Ovary (tissue), 9 donors: Measurements from ENCODE around the gene PTGIS. TPM values are rescaled to one million over a fixed set of nuclear protein-coding genes. Genes with fewer than 3 reads are reported as not detected.

ENCODE experiments used
- DNase-seq, 5 donors: peaks; one replicate each; pipeline ENCODE4 v3.0.0-alpha.2; 2019 to 2020
- H3K27ac ChIP-seq, 2 donors: fragments of 200-600 bp; one replicate each; pipeline versions ENCODE4 v1.5.1 to v1.8.0; 2019 to 2022
- H3K27me3 ChIP-seq: fragments of 200-600 bp; one replicate; pipeline ENCODE4 v1.8.0; 2022
- H3K36me3 ChIP-seq: fragments of 200-600 bp; sonication (generic); one replicate; pipeline ENCODE4 v1.5.1; 2019
- H3K4me1 ChIP-seq: one replicate; pipeline ENCODE4 v1.8.1; 2013; ENCODE audit warnings: mild to moderate bottlenecking, moderate library complexity; ENCODE audit not compliant: insufficient read depth
- H3K4me3 ChIP-seq: fragments of 200-600 bp; sonication (generic); one replicate; pipeline ENCODE4 v1.5.1; 2017
- H3K9me3 ChIP-seq, 2 donors: fragments of 200-600 bp in 1 of 2; sonication (generic) in 1 of 2; one replicate each; pipeline versions ENCODE4 v1.5.1 to v1.8.1; 2013 to 2019; ENCODE audit warnings: mild to moderate bottlenecking in 1 of 2, moderate library complexity in 1 of 2
- EP300 ChIP-seq: sonication (generic); formaldehyde crosslinking; IDR thresholded peaks from one replicate; pipeline ENCODE4 v1.6.1; 2017; ENCODE audit warnings: antibody characterized with exemption
- POLR2A ChIP-seq: fragments of 450-650 bp; IDR thresholded peaks from one replicate; pipeline ENCODE4 v1.6.1; 2017; ENCODE audit warnings: antibody characterized with exemption, mild to moderate bottlenecking, moderate library complexity
- WGBS, 3 donors: extraction: QIAGEN DNeasy Blood & Tissue Kit in 1 of 3; methylation state at CpG; one replicate each; pipeline versions ENCODE4 v1.1.5 to v1.1.7; 2013 to 2017; 5-methylcytosine and 5-hydroxymethylcytosine counted together
- intact Hi-C, 4 donors: fragments of 100-400 bp; cut with DNase I; formaldehyde crosslinking; loops; one replicate each; pipeline versions ENCODE4 v1.11.0 to v1.15.1; 2022 to 2023
- polyA plus RNA-seq, 2 donors: library from polyadenylated mRNA; stranded (reverse); fragments of 200-250 nt in 1 of 2; fragments of 350-450 nt in 1 of 2; fragmentation: Illumina TruSeq in 1 of 2; extraction: RNeasy Lipid Tissue Mini Kit (QIAGEN cat#74804) in 1 of 2; gene quantifications; one replicate each; pipeline ENCODE4 v1.2.3, GENCODE V29; 2013 to 2014
- total RNA-seq, 7 donors: library from RNA; depleted of rRNA in 2 of 7; stranded (reverse); fragments of >200 nt in 2 of 7; fragmentation: NEBNext Ultra II Directional in 3 of 7; extraction: Animal tissue kit (Norgen Biotek cat#: 25700) in 3 of 7; gene quantifications; one replicate each; pipeline versions ENCODE4 v1.1.0 to v1.2.4, GENCODE V29; 2016 to 2023
- TF ChIP-seq, protein P1 (sequence below), 3 donors: fragments of 450-650 bp in 2 of 3; fragments of 200-600 bp in 1 of 3; IDR thresholded peaks; one replicate each; pipeline versions ENCODE4 v1.5.1 to v1.8.0; 2016 to 2022; ENCODE audit warnings: antibody characterized with exemption in 3 of 3, mild to moderate bottlenecking in 1 of 3
- donor health status: DM: no; HTN: no; CAD: no; lungs with moderate emphysema.
- donor health status: DM: no; HTN: no; CAD: no.
- donor health status: Bipolar disorder and iron deficiency.
- donor health status: DM: yes; HTN: yes; CAD: no.
- donor health status: DM: no; HTN: no; CAD: no.
- donor health status: DM: yes; HTN: yes; CAD: no.

PTGIS gene
- total and polyA plus RNA-seq, 9 donors: 38.3 to 221 (median 130) TPM

DNA sequence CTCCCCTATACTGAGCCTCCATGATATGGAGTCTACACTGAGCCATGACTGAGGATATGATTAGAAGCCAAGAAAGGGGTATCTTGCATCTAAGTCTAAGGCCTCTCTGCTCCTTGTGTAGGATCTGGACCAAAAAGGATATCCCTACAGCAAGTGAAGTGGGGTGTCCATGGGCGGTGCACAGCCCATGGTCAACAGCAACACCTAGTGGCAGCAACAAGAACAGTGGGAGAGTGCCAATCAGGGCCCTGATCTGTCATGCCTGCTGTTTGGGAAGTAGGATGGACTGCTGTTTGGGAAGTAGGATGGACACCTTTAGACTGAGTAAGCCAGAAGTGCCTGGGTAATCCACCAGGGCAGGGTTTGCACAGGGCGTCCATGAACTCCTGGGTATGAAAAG lies 22.4 kb downstream of the PTGIS start:
- Histone ChIP-seq H3K36me3 (no peaks in the 10 kb centered on the region), H3K4me1 (no peaks in the 10 kb centered on the region), H3K9me3 (no peaks in the 10 kb centered on the region), H3K4me3 (no peak overlapping the region), H3K27me3 (no peaks in the 10 kb centered on the region), H3K27ac (no peak overlapping the region)
- intact Hi-C loops: loop anchor here in 2 of 4 donors (2.0 to 10.0 kb wide), 2 partner anchors 59 to 299 kb away; no protein-coding TSS in a partner anchor
- no peak for DNase-seq
- WGBS, 3 donors: 91 to 97% (median 94%) methylated on average over 2 of the region's 2 CpGs
- TF ChIP-seq EP300: no peak
- TF ChIP-seq POLR2A: no peak
- TF ChIP-seq, protein P1, sequence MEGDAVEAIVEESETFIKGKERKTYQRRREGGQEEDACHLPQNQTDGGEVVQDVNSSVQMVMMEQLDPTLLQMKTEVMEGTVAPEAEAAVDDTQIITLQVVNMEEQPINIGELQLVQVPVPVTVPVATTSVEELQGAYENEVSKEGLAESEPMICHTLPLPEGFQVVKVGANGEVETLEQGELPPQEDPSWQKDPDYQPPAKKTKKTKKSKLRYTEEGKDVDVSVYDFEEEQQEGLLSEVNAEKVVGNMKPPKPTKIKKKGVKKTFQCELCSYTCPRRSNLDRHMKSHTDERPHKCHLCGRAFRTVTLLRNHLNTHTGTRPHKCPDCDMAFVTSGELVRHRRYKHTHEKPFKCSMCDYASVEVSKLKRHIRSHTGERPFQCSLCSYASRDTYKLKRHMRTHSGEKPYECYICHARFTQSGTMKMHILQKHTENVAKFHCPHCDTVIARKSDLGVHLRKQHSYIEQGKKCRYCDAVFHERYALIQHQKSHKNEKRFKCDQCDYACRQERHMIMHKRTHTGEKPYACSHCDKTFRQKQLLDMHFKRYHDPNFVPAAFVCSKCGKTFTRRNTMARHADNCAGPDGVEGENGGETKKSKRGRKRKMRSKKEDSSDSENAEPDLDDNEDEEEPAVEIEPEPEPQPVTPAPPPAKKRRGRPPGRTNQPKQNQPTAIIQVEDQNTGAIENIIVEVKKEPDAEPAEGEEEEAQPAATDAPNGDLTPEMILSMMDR (IDR thresholded peaks at IDR 0.05): no peak

DNA sequence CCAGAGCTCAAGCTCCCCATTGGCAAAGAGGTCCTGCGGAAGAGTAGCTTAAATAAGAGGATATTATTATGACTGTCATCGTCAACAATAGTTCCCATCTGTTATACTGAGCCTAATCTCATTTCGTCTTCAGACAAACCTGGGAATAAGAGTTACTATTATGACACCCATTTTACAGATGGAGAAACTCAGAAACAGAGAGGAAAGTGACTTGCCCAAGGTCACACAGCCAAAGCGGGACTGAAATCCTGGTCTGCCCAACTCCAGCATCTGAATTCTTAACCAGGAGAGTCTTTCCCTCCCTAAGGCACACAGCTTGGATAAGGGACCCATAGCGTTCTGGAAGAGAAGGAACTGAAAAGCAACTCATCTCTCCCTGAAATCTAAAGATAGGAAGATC lies 23.4 kb downstream of the PTGIS start:
- Histone ChIP-seq H3K4me1 (no peaks in the 10 kb centered on the region), H3K9me3 (no peaks in the 10 kb centered on the region), H3K27me3 (no peaks in the 10 kb centered on the region), H3K36me3 (no peaks in the 10 kb centered on the region), H3K27ac (no peak overlapping the region), H3K4me3 (no peak overlapping the region)
- DNase-seq: no peak
- intact Hi-C loops: loop anchor here in 2 of 4 donors (2.0 to 10.0 kb wide), 2 partner anchors 60 to 300 kb away; no protein-coding TSS in a partner anchor
- 91 to 98% (median 95%) methylated on average over 5 of the region's 5 CpGs for WGBS, 3 donors
- TF ChIP-seq POLR2A (no peak), EP300 (no peak)
- TF ChIP-seq, protein P1 (IDR thresholded peaks at IDR 0.05): no peak

DNA sequence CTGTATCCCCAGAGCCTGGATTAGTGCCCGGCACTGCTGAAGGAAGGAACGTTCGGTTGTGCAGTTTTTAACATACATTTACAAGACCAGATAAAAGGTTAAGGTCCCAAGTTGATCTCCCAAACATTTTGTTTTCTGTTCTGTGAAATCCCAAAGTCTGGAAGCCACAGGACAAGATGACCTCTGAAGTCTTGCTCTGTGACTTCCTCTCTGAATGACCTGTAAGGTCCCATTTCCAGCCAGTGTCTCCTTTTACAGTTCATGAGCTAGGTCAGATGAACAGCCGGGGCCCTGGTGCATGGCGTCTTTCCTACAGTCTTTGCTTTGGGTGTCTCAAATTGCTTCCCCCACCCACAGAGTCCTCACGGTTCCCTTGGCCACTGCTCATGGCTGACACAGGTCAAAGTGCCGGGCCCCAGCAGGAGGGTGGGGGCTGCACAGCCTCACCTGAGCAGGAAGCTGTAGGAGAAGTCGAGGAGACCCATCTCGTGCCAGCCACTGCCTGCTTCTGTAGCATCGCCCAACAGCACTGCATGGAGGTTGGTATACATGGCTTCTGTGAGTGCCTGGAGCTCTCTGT lies 24.0 kb downstream of the PTGIS start:
- 66 to 71% (median 67%) methylated on average over 10 of the region's 10 CpGs for WGBS, 3 donors
- intact Hi-C loops: loop anchor here (2.0 to 10.0 kb wide), 4 partner anchors 57 to 301 kb away; no protein-coding TSS in a partner anchor
- no peaks in the 10 kb centered on the region for H3K4me1 ChIP-seq
- H3K4me3 ChIP-seq: no peak overlapping the region
- H3K27me3 ChIP-seq: no peaks in the 10 kb centered on the region
- no peaks in the 10 kb centered on the region for H3K9me3 ChIP-seq
- H3K36me3 ChIP-seq: no peaks in the 10 kb centered on the region
- DNase-seq: no peak
- TF ChIP-seq POLR2A (no peak), EP300 (no peak)
- TF ChIP-seq, protein P1 (IDR thresholded peaks at IDR 0.05): no peak
- peak overlapping the region in 1 of 2 donors; percentile 16 for H3K27ac ChIP-seq

DNA sequence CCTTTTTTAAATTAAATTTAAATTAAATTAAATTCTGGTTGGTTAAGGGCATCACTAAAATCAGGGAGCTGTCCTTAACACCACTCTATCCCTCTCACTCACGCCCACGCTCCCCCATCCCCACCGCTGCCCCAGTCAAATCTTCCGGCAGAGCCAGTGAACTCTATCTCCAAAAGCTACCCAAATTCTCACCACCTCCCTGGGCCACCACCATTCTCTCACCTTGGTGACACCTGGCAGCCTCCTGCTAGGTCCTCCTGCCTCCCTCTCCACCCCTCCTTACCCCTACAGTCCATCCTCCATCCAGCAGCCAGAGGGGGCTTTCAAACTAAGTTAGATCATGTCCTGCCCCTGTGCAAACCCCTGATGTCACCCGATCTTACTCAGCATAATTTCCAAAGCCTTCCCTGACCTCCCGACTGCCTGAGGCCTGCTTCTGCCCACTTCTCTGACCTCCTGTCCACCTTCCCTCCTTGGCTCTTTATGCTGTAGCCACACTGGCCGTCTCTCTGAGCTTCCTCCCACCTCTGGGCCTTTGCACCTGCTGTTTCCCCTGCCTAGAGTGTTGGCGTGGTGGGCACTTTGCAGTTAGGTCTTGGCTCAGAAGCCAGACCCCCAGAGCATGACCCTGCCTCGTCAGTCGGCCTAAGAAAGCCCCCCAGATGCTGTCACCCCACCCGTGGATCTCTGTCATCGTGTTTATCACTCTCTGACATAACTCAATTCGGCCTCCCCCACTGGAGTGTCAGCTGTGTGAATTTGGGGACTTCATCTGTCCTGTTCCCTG lies 24.7 kb downstream of the PTGIS start:
- Histone ChIP-seq H3K4me3 (no peak overlapping the region), H3K27me3 (no peaks in the 10 kb centered on the region), H3K4me1 (no peaks in the 10 kb centered on the region), H3K27ac (no peak overlapping the region), H3K36me3 (no peaks in the 10 kb centered on the region), H3K9me3 (no peaks in the 10 kb centered on the region)
- WGBS, 3 donors: 72 to 78% (median 77%) methylated on average over 13 of the region's 13 CpGs
- intact Hi-C loops: loop anchor here (2.0 to 10.0 kb wide), 3 partner anchors 58 to 302 kb away; no protein-coding TSS in a partner anchor
- TF ChIP-seq, protein P1 (IDR thresholded peaks at IDR 0.05): no peak
- TF ChIP-seq POLR2A (no peak), EP300 (no peak)
- no peak for DNase-seq
